SK-N-SH treated with all-trans-retinoic acid at 6 μM for 48 hours (cell line): Measurements from ENCODE around the gene IFNL3.
"Not testable (repeated sequence)": the region's sequence is repeated elsewhere in the genome, so short reads cannot be mapped to it uniquely, and the experiment has no call there.

Experiments used
- ATAC-seq: fragments of 200-7000 bp; cut with Tn5 transposase; 3 replicates; pipeline ENCODE4 v1.9.1; 2020; ENCODE audit warnings: mild to moderate bottlenecking, moderate library complexity
- BACH2 ChIP-seq: fragments of 250-450 bp; sonication (Bioruptor Pico); IDR thresholded peaks from 2 replicates; pipeline ENCODE4 v1.9.0; 2021; ENCODE audit warnings: mild to moderate bottlenecking, borderline replicate concordance
- CSDC2 ChIP-seq: fragments of 250-450 bp; sonication (Bioruptor Pico); IDR thresholded peaks from 2 replicates; pipeline ENCODE4 v1.5.0; 2020; ENCODE audit warnings: mild to moderate bottlenecking, moderate library complexity
- ESRRG ChIP-seq: fragments of 250-450 bp; sonication (Bioruptor Pico); IDR thresholded peaks from 2 replicates; pipeline ENCODE4 v1.6.1; 2021; ENCODE audit warnings: mild to moderate bottlenecking
- GLIS3 ChIP-seq: fragments of 250-450 bp; sonication (Bioruptor Pico); IDR thresholded peaks from 2 replicates; pipeline ENCODE4 v1.5.0; 2020; ENCODE audit warnings: mild to moderate bottlenecking, moderate library complexity
- ISL1 ChIP-seq: fragments of 250-450 bp; sonication (Bioruptor Pico); IDR thresholded peaks from 2 replicates; pipeline ENCODE4 v2.1.2; 2022; ENCODE audit warnings: mild to moderate bottlenecking, moderate library complexity
- OSR1 ChIP-seq: fragments of 250-450 bp; sonication (Bioruptor Pico); IDR thresholded peaks from 2 replicates; pipeline ENCODE4 v1.8.0; 2022; ENCODE audit warnings: moderate library complexity, mild to moderate bottlenecking, inconsistent platforms
- PPARA ChIP-seq: fragments of 250-450 bp; sonication (Bioruptor Pico); IDR thresholded peaks from 2 replicates; pipeline ENCODE4 v1.5.0; 2020; ENCODE audit warnings: mild to moderate bottlenecking, borderline replicate concordance
- RARB ChIP-seq: fragments of 250-450 bp; sonication (Bioruptor Pico); IDR thresholded peaks from 2 replicates; pipeline ENCODE4 v1.8.0; 2021; ENCODE audit warnings: mild to moderate bottlenecking, moderate library complexity
- SNAI2 ChIP-seq: fragments of 250-450 bp; sonication (Bioruptor Pico); IDR thresholded peaks from 2 replicates; pipeline ENCODE4 v1.5.0; 2020; ENCODE audit warnings: mild to moderate bottlenecking, moderate library complexity
- TCF4 ChIP-seq: fragments of 250-450 bp; sonication (Bioruptor Pico); IDR thresholded peaks from 2 replicates; pipeline ENCODE4 v1.8.0; 2021; ENCODE audit warnings: mild to moderate bottlenecking, moderate library complexity, borderline replicate concordance
- TOX ChIP-seq: fragments of 250-450 bp; sonication (Bioruptor Pico); IDR thresholded peaks from 2 replicates; pipeline ENCODE4 v1.8.0; 2021; ENCODE audit warnings: mild to moderate bottlenecking, moderate library complexity, borderline replicate concordance
- ZC3H10 ChIP-seq: fragments of 250-450 bp; sonication (Bioruptor Pico); IDR thresholded peaks from 2 replicates; pipeline ENCODE4 v1.5.1; 2021; ENCODE audit warnings: mild to moderate bottlenecking, moderate library complexity
- ZFP3 ChIP-seq: fragments of 250-450 bp; sonication (Bioruptor Pico); IDR thresholded peaks from 2 replicates; pipeline ENCODE4 v1.5.0; 2020; ENCODE audit warnings: mild to moderate bottlenecking, moderate library complexity
- ZFP30 ChIP-seq: fragments of 450-650 bp; formaldehyde crosslinking; IDR thresholded peaks from 2 replicates; pipeline ENCODE4 v1.5.0; 2022; ENCODE audit warnings: mild to moderate bottlenecking, moderate library complexity
- ZNF565 ChIP-seq: fragments of 450-650 bp; formaldehyde crosslinking; conservative IDR thresholded peaks from 2 replicates; pipeline ENCODE4 v1.5.0; 2020; ENCODE audit warnings: low read depth, mild to moderate bottlenecking, moderate library complexity
- ZNF70 ChIP-seq: fragments of 450-650 bp; formaldehyde crosslinking; IDR thresholded peaks from 2 replicates; pipeline ENCODE4 v1.5.0; 2020; ENCODE audit warnings: mild to moderate bottlenecking, moderate library complexity
- TF ChIP-seq, protein P1 (sequence below): fragments of 250-450 bp; sonication (Bioruptor Pico); IDR thresholded peaks from 2 replicates; pipeline ENCODE4 v1.5.0; 2020; ENCODE audit warnings: mild to moderate bottlenecking, moderate library complexity
- TF ChIP-seq, protein P2 (sequence below): fragments of 250-450 bp; sonication (Bioruptor Pico); IDR thresholded peaks from 2 replicates; pipeline ENCODE4 v1.5.1; 2021; ENCODE audit warnings: mild to moderate bottlenecking, moderate library complexity
- TF ChIP-seq, protein P3 (sequence below): fragments of 250-450 bp; sonication (Bioruptor Pico); IDR thresholded peaks from 2 replicates; pipeline ENCODE4 v1.8.0; 2020; ENCODE audit warnings: mild to moderate bottlenecking, moderate library complexity, borderline replicate concordance
- TF ChIP-seq, protein P4 (sequence below): fragments of 250-450 bp; sonication (Bioruptor Pico); IDR thresholded peaks from 2 replicates; pipeline ENCODE4 v1.8.0; 2021; ENCODE audit warnings: low read depth, mild to moderate bottlenecking, moderate library complexity, borderline replicate concordance

Gene IFNL3

DNA sequence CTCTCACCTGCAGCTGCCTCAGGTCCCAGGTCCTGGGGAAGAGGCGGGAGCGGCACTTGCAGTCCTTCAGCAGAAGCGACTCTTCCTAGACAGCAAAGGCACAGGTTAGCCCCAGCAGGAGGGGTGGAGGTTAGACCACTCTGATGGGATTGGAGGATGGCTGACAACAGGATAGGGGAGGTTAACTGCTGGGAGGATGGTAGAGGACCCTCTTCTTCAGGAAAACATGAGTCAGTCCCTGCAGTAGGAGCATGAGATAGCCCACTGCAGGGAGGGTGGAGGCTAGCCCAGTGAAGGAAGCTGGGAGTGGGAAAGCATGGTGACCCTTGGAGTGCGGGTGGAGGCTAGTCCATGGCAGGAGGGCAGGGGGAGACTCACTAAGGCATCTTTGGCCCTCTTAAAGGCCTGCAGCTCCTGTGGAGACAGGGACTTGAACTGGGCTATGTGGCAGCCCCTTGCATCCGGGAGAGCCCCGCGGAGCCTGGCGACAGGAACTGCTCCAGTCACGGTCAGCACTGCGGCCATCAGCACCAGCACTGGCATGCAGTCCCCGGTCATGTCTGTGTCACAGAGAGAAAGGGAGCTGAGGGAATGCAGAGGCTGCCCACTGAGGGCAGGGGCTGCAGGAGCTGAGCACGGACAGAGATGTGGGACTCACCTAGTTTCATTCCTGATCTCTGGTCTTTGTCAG lies at the start of gene IFNL3:
Gene IFNL3, minus strand, starts transcription at position 597 of the 691 bp plus-strand sequence. Its CDS starts 39 bp downstream, at position 558.
- ATAC-seq = not testable (repeated sequence)

DNA sequence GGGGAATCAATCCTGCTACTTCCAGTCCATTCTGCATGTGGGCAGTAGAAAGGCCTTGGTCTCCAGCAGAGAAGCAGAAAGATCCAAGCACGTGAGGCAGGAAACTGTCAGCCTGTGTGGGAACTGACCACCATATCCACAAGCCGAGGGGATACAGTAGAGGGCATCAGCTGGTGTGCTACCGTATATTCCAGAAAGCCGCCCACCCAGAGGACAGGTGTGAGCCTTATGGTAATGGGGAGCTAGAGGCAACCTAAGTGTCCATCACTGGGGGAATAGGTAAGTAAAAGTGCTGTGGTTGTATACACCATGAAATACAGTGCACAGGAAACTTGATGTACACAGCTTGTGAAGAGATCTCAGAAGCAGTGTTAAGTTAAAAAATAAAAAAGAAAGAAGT lies 48.6 kb upstream of the IFNL3 start:
- TF ChIP-seq TCF4 (CRISPR knock-in tag) = no peak
- no peak for TF ChIP-seq GLIS3 (CRISPR knock-in tag)
- TF ChIP-seq ESRRG (CRISPR knock-in tag) = no peak
- TF ChIP-seq RARB = no peak
- TF ChIP-seq OSR1 (CRISPR knock-in tag) = no peak
- no peak for TF ChIP-seq ZC3H10 (CRISPR knock-in tag)
- no peak for TF ChIP-seq ZNF70 (CRISPR knock-in tag)
- TF ChIP-seq, all 23 proteins: peak for 0
- no peak for ATAC-seq

DNA sequence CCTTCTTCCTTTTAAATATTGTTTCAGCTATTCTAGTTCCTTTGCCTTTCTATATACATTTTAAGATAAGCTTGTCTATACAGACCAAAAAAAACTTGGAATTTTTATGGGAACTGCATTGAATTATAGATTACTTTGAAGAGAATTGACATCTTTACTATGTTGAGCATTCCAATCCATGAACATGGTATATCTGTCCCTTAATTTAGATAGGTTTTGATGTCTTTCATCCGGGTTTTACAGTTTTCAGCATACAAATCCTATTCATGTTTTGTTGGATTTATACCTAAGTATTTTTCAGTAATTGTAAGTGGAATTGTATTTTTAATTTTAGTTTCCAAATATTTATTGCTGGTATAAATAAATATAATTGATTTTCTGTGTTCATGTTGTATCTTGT lies 39.2 kb upstream of the IFNL3 start:
- TF ChIP-seq ZFP3 = no peak
- ATAC-seq = no peak

DNA sequence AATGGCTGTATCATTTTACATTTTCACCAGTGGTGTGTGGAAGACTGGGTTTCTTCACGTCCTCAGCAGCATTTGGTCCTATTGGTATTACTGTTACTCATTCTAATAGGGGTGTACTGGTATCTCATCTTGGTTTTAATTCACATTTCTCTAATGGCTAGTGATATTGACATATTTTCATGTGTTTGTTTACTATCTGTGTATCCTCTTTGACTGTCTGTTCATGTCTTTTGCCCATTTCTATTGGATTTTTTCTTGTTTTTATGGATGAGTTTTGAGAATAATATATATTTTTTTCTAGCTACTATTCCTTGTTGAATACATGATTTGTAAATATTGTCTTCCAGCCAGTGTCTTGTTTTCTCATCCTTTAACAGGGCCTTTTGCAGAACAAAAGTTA lies 37.2 kb upstream of the IFNL3 start:
- no peak for ATAC-seq
- TF ChIP-seq GLIS3 (CRISPR knock-in tag) (no peak), ZNF565 (CRISPR knock-in tag) (no peak), BACH2 (CRISPR knock-in tag) (no peak), ZNF70 (CRISPR knock-in tag) (no peak), CSDC2 (CRISPR knock-in tag) (no peak), TOX (CRISPR knock-in tag) (no peak), ESRRG (CRISPR knock-in tag) (no peak), ZFP3 (no peak), SNAI2 (no peak), ZC3H10 (CRISPR knock-in tag) (no peak), PPARA (CRISPR knock-in tag) (no peak), ISL1 (CRISPR knock-in tag) (no peak), OSR1 (CRISPR knock-in tag) (no peak)
- TF ChIP-seq, protein P1, sequence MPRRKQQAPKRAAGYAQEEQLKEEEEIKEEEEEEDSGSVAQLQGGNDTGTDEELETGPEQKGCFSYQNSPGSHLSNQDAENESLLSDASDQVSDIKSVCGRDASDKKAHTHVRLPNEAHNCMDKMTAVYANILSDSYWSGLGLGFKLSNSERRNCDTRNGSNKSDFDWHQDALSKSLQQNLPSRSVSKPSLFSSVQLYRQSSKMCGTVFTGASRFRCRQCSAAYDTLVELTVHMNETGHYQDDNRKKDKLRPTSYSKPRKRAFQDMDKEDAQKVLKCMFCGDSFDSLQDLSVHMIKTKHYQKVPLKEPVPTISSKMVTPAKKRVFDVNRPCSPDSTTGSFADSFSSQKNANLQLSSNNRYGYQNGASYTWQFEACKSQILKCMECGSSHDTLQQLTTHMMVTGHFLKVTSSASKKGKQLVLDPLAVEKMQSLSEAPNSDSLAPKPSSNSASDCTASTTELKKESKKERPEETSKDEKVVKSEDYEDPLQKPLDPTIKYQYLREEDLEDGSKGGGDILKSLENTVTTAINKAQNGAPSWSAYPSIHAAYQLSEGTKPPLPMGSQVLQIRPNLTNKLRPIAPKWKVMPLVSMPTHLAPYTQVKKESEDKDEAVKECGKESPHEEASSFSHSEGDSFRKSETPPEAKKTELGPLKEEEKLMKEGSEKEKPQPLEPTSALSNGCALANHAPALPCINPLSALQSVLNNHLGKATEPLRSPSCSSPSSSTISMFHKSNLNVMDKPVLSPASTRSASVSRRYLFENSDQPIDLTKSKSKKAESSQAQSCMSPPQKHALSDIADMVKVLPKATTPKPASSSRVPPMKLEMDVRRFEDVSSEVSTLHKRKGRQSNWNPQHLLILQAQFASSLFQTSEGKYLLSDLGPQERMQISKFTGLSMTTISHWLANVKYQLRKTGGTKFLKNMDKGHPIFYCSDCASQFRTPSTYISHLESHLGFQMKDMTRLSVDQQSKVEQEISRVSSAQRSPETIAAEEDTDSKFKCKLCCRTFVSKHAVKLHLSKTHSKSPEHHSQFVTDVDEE = no peak
- TF ChIP-seq, protein P2, sequence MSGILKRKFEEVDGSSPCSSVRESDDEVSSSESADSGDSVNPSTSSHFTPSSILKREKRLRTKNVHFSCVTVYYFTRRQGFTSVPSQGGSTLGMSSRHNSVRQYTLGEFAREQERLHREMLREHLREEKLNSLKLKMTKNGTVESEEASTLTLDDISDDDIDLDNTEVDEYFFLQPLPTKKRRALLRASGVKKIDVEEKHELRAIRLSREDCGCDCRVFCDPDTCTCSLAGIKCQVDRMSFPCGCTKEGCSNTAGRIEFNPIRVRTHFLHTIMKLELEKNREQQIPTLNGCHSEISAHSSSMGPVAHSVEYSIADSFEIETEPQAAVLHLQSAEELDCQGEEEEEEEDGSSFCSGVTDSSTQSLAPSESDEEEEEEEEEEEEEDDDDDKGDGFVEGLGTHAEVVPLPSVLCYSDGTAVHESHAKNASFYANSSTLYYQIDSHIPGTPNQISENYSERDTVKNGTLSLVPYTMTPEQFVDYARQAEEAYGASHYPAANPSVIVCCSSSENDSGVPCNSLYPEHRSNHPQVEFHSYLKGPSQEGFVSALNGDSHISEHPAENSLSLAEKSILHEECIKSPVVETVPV (CRISPR knock-in tag) = no peak

DNA sequence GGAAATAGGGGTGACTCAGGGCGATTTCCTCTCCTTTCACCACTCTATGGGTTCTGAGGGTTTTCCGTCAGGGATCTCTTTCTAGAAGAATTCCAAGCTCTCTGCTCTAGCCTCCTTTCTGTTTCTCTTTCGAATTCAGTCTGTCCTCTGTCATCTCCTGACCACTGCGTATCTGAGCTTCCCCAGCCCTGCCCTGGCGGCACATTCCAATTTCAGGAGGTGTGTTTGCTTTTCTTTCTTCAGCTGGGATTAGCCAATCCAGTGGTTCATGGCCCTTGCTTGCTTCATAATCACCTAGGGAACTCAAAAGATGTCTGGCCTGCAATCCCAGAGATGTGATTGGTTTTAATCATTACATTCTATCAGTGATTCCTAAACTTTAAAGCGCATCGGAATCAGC lies 32.8 kb upstream of the IFNL3 start:
- no peak for ATAC-seq
- TF ChIP-seq ZC3H10 (CRISPR knock-in tag) (no peak), GLIS3 (CRISPR knock-in tag) (no peak), BACH2 (CRISPR knock-in tag) (no peak), ZFP30 (no peak), ZFP3 (no peak), ISL1 (CRISPR knock-in tag) (no peak), RARB (no peak), ZNF565 (CRISPR knock-in tag) (no peak), ZNF70 (CRISPR knock-in tag) (no peak), SNAI2 (no peak), TOX (CRISPR knock-in tag) (no peak), TCF4 (CRISPR knock-in tag) (no peak), OSR1 (CRISPR knock-in tag) (no peak)
- TF ChIP-seq, protein P3, sequence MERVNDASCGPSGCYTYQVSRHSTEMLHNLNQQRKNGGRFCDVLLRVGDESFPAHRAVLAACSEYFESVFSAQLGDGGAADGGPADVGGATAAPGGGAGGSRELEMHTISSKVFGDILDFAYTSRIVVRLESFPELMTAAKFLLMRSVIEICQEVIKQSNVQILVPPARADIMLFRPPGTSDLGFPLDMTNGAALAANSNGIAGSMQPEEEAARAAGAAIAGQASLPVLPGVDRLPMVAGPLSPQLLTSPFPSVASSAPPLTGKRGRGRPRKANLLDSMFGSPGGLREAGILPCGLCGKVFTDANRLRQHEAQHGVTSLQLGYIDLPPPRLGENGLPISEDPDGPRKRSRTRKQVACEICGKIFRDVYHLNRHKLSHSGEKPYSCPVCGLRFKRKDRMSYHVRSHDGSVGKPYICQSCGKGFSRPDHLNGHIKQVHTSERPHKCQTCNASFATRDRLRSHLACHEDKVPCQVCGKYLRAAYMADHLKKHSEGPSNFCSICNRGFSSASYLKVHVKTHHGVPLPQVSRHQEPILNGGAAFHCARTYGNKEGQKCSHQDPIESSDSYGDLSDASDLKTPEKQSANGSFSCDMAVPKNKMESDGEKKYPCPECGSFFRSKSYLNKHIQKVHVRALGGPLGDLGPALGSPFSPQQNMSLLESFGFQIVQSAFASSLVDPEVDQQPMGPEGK (CRISPR knock-in tag) = no peak
- TF ChIP-seq, protein P4, sequence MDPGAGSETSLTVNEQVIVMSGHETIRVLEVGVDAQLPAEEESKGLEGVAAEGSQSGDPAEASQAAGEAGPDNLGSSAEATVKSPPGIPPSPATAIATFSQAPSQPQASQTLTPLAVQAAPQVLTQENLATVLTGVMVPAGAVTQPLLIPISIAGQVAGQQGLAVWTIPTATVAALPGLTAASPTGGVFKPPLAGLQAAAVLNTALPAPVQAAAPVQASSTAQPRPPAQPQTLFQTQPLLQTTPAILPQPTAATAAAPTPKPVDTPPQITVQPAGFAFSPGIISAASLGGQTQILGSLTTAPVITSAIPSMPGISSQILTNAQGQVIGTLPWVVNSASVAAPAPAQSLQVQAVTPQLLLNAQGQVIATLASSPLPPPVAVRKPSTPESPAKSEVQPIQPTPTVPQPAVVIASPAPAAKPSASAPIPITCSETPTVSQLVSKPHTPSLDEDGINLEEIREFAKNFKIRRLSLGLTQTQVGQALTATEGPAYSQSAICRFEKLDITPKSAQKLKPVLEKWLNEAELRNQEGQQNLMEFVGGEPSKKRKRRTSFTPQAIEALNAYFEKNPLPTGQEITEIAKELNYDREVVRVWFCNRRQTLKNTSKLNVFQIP = no peak
- TF ChIP-seq, protein P1 = no peak
- TF ChIP-seq, all 23 proteins: peak for 0
